Activated B cell treated with CpG ODN at 0.5 μM for 24 hours (primary cell): ENCODE results near the gene MAGOH. TPM values are rescaled to one million over a fixed set of nuclear protein-coding genes. Genes with fewer than 3 reads are reported as not detected.
A peak's percentile ranks its signal among the peaks of the same experiment; 100 is the strongest.

Experiments used
- ATAC-seq: fragments of 200-7000 bp; cut with Tn5 transposase; one replicate; pipeline ENCODE4 v1.10.0; 2021; ENCODE audit warnings: low read depth, mild to moderate bottlenecking, moderate library complexity
- CTCF ChIA-PET: fragments of 350-600 bp; sonication (Branson Sonifier 250); formaldehyde crosslinking; loops from one replicate; lab custom pipeline; 2021; ENCODE audit warnings: antibody characterized with exemption; lab: Charles Lee
- POLR2A ChIA-PET: fragments of 350-600 bp; sonication (Branson Sonifier 250); formaldehyde crosslinking; loops from one replicate; lab custom pipeline; 2021; ENCODE audit warnings: antibody characterized with exemption; lab: Charles Lee
- DNase-seq: peaks from one replicate; pipeline ENCODE4 v3.0.0; 2022
- H3K27ac Mint-ChIP-seq: one replicate; pipeline ENCODE4 v1.8.0; 2020; ENCODE audit warnings: mixed read lengths
- H3K27me3 Mint-ChIP-seq: one replicate; pipeline ENCODE4 v1.8.0; 2021; ENCODE audit warnings: mixed read lengths
- H3K36me3 Mint-ChIP-seq: one replicate; pipeline ENCODE4 v1.8.0; 2021; ENCODE audit warnings: low read depth, mixed read lengths
- H3K4me1 Mint-ChIP-seq: one replicate; pipeline ENCODE4 v1.8.0; 2021; ENCODE audit warnings: mixed read lengths
- H3K4me3 Mint-ChIP-seq: one replicate; pipeline ENCODE4 v1.8.0; 2020; ENCODE audit warnings: mild to moderate bottlenecking, mixed read lengths
- H3K9me3 Mint-ChIP-seq: one replicate; pipeline ENCODE4 v1.8.0; 2020; ENCODE audit warnings: mixed read lengths
- CTCF ChIP-seq: fragments of 200-600 bp; IDR thresholded peaks from one replicate; pipeline ENCODE4 v1.8.0; 2022; ENCODE audit warnings: antibody characterized with exemption, mild to moderate bottlenecking
- intact Hi-C: fragments of 100-400 bp; cut with micrococcal nuclease; formaldehyde crosslinking; loops from one replicate; pipeline ENCODE4 v1.15.1; 2024
- total RNA-seq: library from RNA; stranded (reverse); gene quantifications from 2 replicates; pipeline ENCODE4 v1.2.3, GENCODE V29; 2022

The MAGOH gene
- total RNA-seq, 1 donor from 2014 or later = 56.6 TPM

- no peak for TF ChIP-seq CTCF
- ATAC-seq (peak; percentile 9), DNase-seq (no peak)
- Mint-ChIP-seq H3K9me3 (peaks cover 2% of the 10 kb centered on the region), H3K4me1 (peaks cover 25% of the 10 kb centered on the region), H3K27me3 (no peaks in the 10 kb centered on the region), H3K36me3 (peaks cover 19% of the 10 kb centered on the region), H3K4me3 (peak overlapping the region; percentile 92), H3K27ac (peak overlapping the region; percentile 90)
- ChIA-PET CTCF (interaction anchor here (1.5 to 1.7 kb wide), 3 partner anchors 9 to 14 kb away, joined by 4 to 9 read pairs (median 7); no protein-coding TSS in a partner anchor), POLR2A (interaction anchor here (0.6 to 2.1 kb wide), 4 partner anchors 23 to 692 kb away, joined by 3 to 15 read pairs (median 4); partner anchors contain the start of gene MAGOH)
- intact Hi-C loops = loop anchor here (1.0 to 10.0 kb wide), 8 partner anchors 24 to 1141 kb away; partner anchors contain the start of genes BTF3L4, CZIB, MAGOH and TXNDC12
These were observed 42.3 kb downstream of the MAGOH start for GRCh38 chr1:53196017-53196484.

- intact Hi-C loops = loop anchor here (1.0 to 10.0 kb wide), 8 partner anchors 25 to 1141 kb away; partner anchors contain the start of genes BTF3L4, CZIB, MAGOH and TXNDC12
- CTCF ChIA-PET = interaction anchor here (1.5 to 1.7 kb wide), 3 partner anchors 9 to 14 kb away, joined by 4 to 9 read pairs (median 7); no protein-coding TSS in a partner anchor
- peaks cover 2% of the 10 kb centered on the region for H3K27me3 Mint-ChIP-seq
- peaks cover 2% of the 10 kb centered on the region for H3K9me3 Mint-ChIP-seq
- H3K36me3 Mint-ChIP-seq = peaks cover 13% of the 10 kb centered on the region
- no peak for TF ChIP-seq CTCF
- H3K4me3 Mint-ChIP-seq = no peak overlapping the region
- H3K4me1 Mint-ChIP-seq = peaks cover 25% of the 10 kb centered on the region
- DNase-seq = no peak
- H3K27ac Mint-ChIP-seq = no peak overlapping the region
- POLR2A ChIA-PET = interaction anchor here (0.8 to 2.1 kb wide), 4 partner anchors 24 to 131 kb away, joined by 3 to 15 read pairs (median 4); partner anchors contain the start of gene MAGOH
- ATAC-seq = no peak
These were observed 42.9 kb downstream of the MAGOH start for GRCh38 chr1:53195246-53196016.

GRCh38 chr1:53190210-53190611, 48.1 kb downstream of the MAGOH start:
- no peaks in the 10 kb centered on the region for H3K4me1 Mint-ChIP-seq
- H3K27ac Mint-ChIP-seq = no peak overlapping the region
- peaks cover 2% of the 10 kb centered on the region for H3K9me3 Mint-ChIP-seq
- DNase-seq = no peak
- ATAC-seq = no peak
- intact Hi-C loops = loop anchor here (10.0 kb wide), 2 partner anchors 175 to 1135 kb away; partner anchors contain the start of genes BTF3L4 and TXNDC12
- H3K36me3 Mint-ChIP-seq = no peaks in the 10 kb centered on the region
- TF ChIP-seq CTCF = no peak
- peaks cover 9% of the 10 kb centered on the region for H3K27me3 Mint-ChIP-seq
- H3K4me3 Mint-ChIP-seq = no peak overlapping the region
- ChIA-PET CTCF (no interaction called here), POLR2A (no interaction called here)

- Mint-ChIP-seq H3K4me1 (no peaks in the 10 kb centered on the region), H3K27ac (no peak overlapping the region), H3K27me3 (peaks cover 9% of the 10 kb centered on the region), H3K36me3 (no peaks in the 10 kb centered on the region), H3K9me3 (peaks cover 2% of the 10 kb centered on the region), H3K4me3 (no peak overlapping the region)
- ChIA-PET CTCF (no interaction called here), POLR2A (no interaction called here)
- DNase-seq (no peak), ATAC-seq (no peak)
- intact Hi-C loops = no loop called here
- no peak for TF ChIP-seq CTCF
These were observed 49.3 kb downstream of the MAGOH start for GRCh38 chr1:53189061-53189460.

- no peaks in the 10 kb centered on the region for H3K36me3 Mint-ChIP-seq
- no peak for TF ChIP-seq CTCF
- no peak overlapping the region for H3K27ac Mint-ChIP-seq
- ATAC-seq (no peak), DNase-seq (no peak)
- H3K4me1 Mint-ChIP-seq = no peaks in the 10 kb centered on the region
- ChIA-PET POLR2A (no interaction called here), CTCF (no interaction called here)
- intact Hi-C loops = no loop called here
- peaks cover 9% of the 10 kb centered on the region for H3K27me3 Mint-ChIP-seq
- peaks cover 2% of the 10 kb centered on the region for H3K9me3 Mint-ChIP-seq
- H3K4me3 Mint-ChIP-seq = no peak overlapping the region
These were observed 50.2 kb downstream of the MAGOH start for GRCh38 chr1:53188099-53188498.
